ENCODE measurements around the gene SORL1-AS1.

Gene SORL1-AS1

GRCh38 chr11:121478226-121478894 lies 25.6 kb upstream of the SORL1-AS1 start:
- intact Hi-C loops (cut with DNase I) = no loop called here
- WGBS = 71% methylated on average over 18 of the region's 18 CpGs

GRCh38 chr11:121476379-121477032 lies 23.7 kb upstream of the SORL1-AS1 start:
- no peaks in the 10 kb centered on the region for H3K27me3 ChIP-seq (replicated peaks; ENCODE audit: insufficient read depth)
- H3K27ac ChIP-seq = peak overlapping the region; percentile 61 to 71
- H3K4me3 ChIP-seq = no peak overlapping the region
- intact Hi-C loops (cut with DNase I) = no loop called here
- peaks cover 39% of the 10 kb centered on the region for H3K4me1 ChIP-seq (replicated peaks)
- H3K36me3 ChIP-seq = no peaks in the 10 kb centered on the region
- TF ChIP-seq CTCF (IDR thresholded peaks at IDR 0.05) (no peak), POLR2AphosphoS5 (IDR thresholded peaks at IDR 0.05) (peak; percentile 91)
- H3K9me3 ChIP-seq = no peaks in the 10 kb centered on the region
- 37% methylated on average over 5 of the region's 5 CpGs for WGBS
- DNase-seq (ENCODE audit: low spot score) = peak; percentile 76

More at GRCh38 chr11:121478226-121478894, 25.6 kb upstream of the SORL1-AS1 start:
- Histone ChIP-seq H3K9me3 (no peaks in the 10 kb centered on the region), H3K27me3 (replicated peaks; ENCODE audit: insufficient read depth) (no peaks in the 10 kb centered on the region), H3K4me1 (replicated peaks) (peaks cover 30% of the 10 kb centered on the region), H3K27ac (peak overlapping the region; percentile 61 to 71), H3K36me3 (no peaks in the 10 kb centered on the region), H3K4me3 (no peak overlapping the region)
- DNase-seq (ENCODE audit: low spot score) = peak; percentile 80
- TF ChIP-seq POLR2A (IDR thresholded peaks at IDR 0.05) (no peak), CTCF (IDR thresholded peaks at IDR 0.05) (peak in 1 of 4 experiments; percentile 4), POLR2AphosphoS5 (IDR thresholded peaks at IDR 0.05) (peak; percentile 76)

DNA sequence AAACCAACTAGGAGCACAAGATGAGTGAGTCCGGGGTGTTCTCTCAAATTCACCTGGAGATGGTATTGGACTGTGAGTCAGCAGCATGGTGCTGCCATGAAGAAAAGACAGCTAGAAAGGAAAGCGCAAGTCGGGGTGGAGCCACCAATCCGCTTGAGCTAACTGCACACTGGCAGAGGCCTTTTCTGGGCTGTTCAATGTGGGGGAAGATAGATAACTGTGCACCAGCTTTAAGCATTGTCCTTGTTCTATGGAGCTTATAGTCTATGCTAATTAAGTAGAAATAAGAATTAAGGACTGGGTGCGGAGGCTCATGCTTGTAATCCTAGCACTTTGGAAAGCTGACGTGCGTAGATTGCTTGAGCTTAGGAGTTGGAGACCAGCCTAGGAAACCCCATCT lies 21.9 kb upstream of the SORL1-AS1 start:
- TF ChIP-seq POLR2AphosphoS5 (IDR thresholded peaks at IDR 0.05) (no peak), CTCF (IDR thresholded peaks at IDR 0.05) (no peak), POLR2A (IDR thresholded peaks at IDR 0.05) (no peak)
- Histone ChIP-seq H3K36me3 (no peaks in the 10 kb centered on the region), H3K4me3 (no peak overlapping the region), H3K27ac (no peak overlapping the region), H3K4me1 (replicated peaks) (peaks cover 37% of the 10 kb centered on the region), H3K27me3 (replicated peaks; ENCODE audit: insufficient read depth) (no peaks in the 10 kb centered on the region), H3K9me3 (no peaks in the 10 kb centered on the region)
- 95% methylated on average over 7 of the region's 7 CpGs for WGBS
- intact Hi-C loops (cut with DNase I) = no loop called here
- DNase-seq (ENCODE audit: low spot score) = no peak

- H3K36me3 ChIP-seq = no peaks in the 10 kb centered on the region
- H3K4me3 ChIP-seq = no peak overlapping the region
- H3K27ac ChIP-seq = no peak overlapping the region
- TF ChIP-seq POLR2A (IDR thresholded peaks at IDR 0.05) (no peak), CTCF (IDR thresholded peaks at IDR 0.05) (no peak), POLR2AphosphoS5 (IDR thresholded peaks at IDR 0.05) (no peak)
- intact Hi-C loops (cut with DNase I) = no loop called here
- no peaks in the 10 kb centered on the region for H3K9me3 ChIP-seq
- no peaks in the 10 kb centered on the region for H3K27me3 ChIP-seq (replicated peaks; ENCODE audit: insufficient read depth)
- 72% methylated on average over 8 of the region's 8 CpGs for WGBS
- H3K4me1 ChIP-seq (replicated peaks) = peaks cover 23% of the 10 kb centered on the region
- DNase-seq (ENCODE audit: low spot score) = no peak
These were observed 20.5 kb upstream of the SORL1-AS1 start for GRCh38 chr11:121473064-121473777.
